MM.1S (cell line): ENCODE measurements around the gene PRDM7.

Experiments used
- DNase-seq: peaks from one replicate; pipeline ENCODE4 v3.0.0-alpha.2; 2015
- H2AFZ ChIP-seq: fragments of 300-600 bp; sonication (generic); 2 replicates; pipeline ENCODE4 v1.6.0; 2016; ENCODE audit warnings: antibody characterized with exemption, low read length
- H3F3A ChIP-seq: fragments of 300-600 bp; sonication (generic); 2 replicates; pipeline ENCODE4 v1.6.1; 2016; ENCODE audit warnings: mild to moderate bottlenecking, antibody characterized with exemption, low read length, moderate library complexity, mixed read lengths; ENCODE audit not compliant: insufficient read depth
- H3K27ac ChIP-seq: fragments of 300-600 bp; sonication (generic); 2 replicates; pipeline ENCODE4 v1.5.1; 2016; ENCODE audit warnings: mild to moderate bottlenecking, low read length
- H3K27me3 ChIP-seq: fragments of 300-600 bp; sonication (generic); replicated peaks from 2 replicates; pipeline ENCODE4 v1.6.0; 2016; ENCODE audit warnings: low read length; ENCODE audit not compliant: insufficient read depth
- H3K36me3 ChIP-seq: fragments of 300-600 bp; sonication (generic); replicated peaks from 2 replicates; pipeline ENCODE4 v1.6.1; 2016; ENCODE audit warnings: mild to moderate bottlenecking, low read length, mixed read lengths; ENCODE audit not compliant: insufficient read depth
- H3K4me1 ChIP-seq: fragments of 300-600 bp; sonication (generic); 2 replicates; pipeline ENCODE4 v1.6.1; 2016; ENCODE audit warnings: low read length, mixed read lengths
- H3K4me2 ChIP-seq: fragments of 300-600 bp; sonication (generic); 2 replicates; pipeline ENCODE4 v1.6.0; 2016; ENCODE audit warnings: low read depth, low read length
- H3K4me3 ChIP-seq: fragments of 300-600 bp; sonication (generic); 2 replicates; pipeline ENCODE4 v1.5.1; 2016; ENCODE audit warnings: low read length, mixed read lengths
- H3K79me2 ChIP-seq: fragments of 300-600 bp; sonication (generic); 2 replicates; pipeline ENCODE4 v1.6.1; 2016; ENCODE audit warnings: mixed run types, low read length, mixed read lengths
- H3K9ac ChIP-seq: fragments of 300-600 bp; sonication (generic); 2 replicates; pipeline ENCODE4 v1.6.1; 2016; ENCODE audit warnings: low read length, mixed read lengths
- H3K9me2 ChIP-seq: fragments of 300-600 bp; sonication (generic); replicated peaks from 2 replicates; pipeline ENCODE4 v1.6.1; 2016; ENCODE audit warnings: mild to moderate bottlenecking, low read length, mixed read lengths; ENCODE audit not compliant: insufficient read depth
- H3K9me3 ChIP-seq: fragments of 300-600 bp; sonication (generic); replicated peaks from 2 replicates; pipeline ENCODE4 v1.6.1; 2016; ENCODE audit warnings: mild to moderate bottlenecking, low read length, mixed read lengths; ENCODE audit not compliant: insufficient read depth
- H4K20me1 ChIP-seq: fragments of 300-600 bp; sonication (generic); 2 replicates; pipeline ENCODE4 v1.6.1; 2016; ENCODE audit warnings: mild to moderate bottlenecking, low read length, moderate library complexity, mixed read lengths; ENCODE audit not compliant: insufficient read depth
- EZH2 ChIP-seq: fragments of 300-600 bp; sonication (generic); optimal IDR thresholded peaks from 2 replicates; pipeline ENCODE3; 2017; ENCODE audit warnings: low read depth, mild to moderate bottlenecking, antibody characterized with exemption, low read length, mixed read lengths
- EZH2phosphoT487 ChIP-seq: fragments of 300-600 bp; sonication (generic); IDR thresholded peaks from 2 replicates; pipeline ENCODE4 v1.6.1; 2018; ENCODE audit warnings: antibody characterized with exemption, low read length
- TF ChIP-seq, protein P1 (sequence below): fragments of 300-600 bp; sonication (generic); IDR thresholded peaks from 2 replicates; pipeline ENCODE4 v1.5.1; 2016; ENCODE audit warnings: antibody characterized with exemption, low read length, mixed read lengths

The PRDM7 gene

DNA sequence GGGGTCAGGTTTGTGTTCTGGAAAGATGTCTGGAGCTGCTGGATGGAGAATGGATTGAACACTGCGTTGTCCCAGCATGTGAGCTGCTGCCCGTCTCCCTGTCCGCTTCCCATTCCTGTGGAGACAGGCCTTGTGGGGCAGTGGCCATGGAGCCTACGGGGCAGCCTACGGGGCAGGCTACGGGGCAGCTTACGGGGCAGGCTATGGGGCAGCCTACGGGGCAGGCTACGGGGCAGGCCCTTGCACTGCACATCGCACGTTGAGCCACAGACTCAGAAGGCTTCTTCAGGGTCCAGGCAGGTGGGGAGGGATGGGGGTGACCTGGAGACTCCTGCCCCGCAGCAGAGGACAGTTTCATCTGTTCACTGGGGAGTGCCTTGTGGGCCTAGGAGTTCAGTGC is 48.1 kb downstream of the PRDM7 start:
- TF ChIP-seq EZH2 (no peak), EZH2phosphoT487 (no peak)
- TF ChIP-seq, protein P1, sequence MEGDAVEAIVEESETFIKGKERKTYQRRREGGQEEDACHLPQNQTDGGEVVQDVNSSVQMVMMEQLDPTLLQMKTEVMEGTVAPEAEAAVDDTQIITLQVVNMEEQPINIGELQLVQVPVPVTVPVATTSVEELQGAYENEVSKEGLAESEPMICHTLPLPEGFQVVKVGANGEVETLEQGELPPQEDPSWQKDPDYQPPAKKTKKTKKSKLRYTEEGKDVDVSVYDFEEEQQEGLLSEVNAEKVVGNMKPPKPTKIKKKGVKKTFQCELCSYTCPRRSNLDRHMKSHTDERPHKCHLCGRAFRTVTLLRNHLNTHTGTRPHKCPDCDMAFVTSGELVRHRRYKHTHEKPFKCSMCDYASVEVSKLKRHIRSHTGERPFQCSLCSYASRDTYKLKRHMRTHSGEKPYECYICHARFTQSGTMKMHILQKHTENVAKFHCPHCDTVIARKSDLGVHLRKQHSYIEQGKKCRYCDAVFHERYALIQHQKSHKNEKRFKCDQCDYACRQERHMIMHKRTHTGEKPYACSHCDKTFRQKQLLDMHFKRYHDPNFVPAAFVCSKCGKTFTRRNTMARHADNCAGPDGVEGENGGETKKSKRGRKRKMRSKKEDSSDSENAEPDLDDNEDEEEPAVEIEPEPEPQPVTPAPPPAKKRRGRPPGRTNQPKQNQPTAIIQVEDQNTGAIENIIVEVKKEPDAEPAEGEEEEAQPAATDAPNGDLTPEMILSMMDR = no peak
- Histone ChIP-seq H4K20me1 (no peaks in the 10 kb centered on the region), H3K9ac (no peak overlapping the region), H3K9me2 (no peaks in the 10 kb centered on the region), H3K4me2 (no peak overlapping the region), H3K4me1 (no peaks in the 10 kb centered on the region), H3K27ac (no peak overlapping the region), H3K9me3 (no peaks in the 10 kb centered on the region), H2AFZ (no peak overlapping the region), H3F3A (no peaks in the 10 kb centered on the region), H3K4me3 (no peak overlapping the region), H3K36me3 (no peaks in the 10 kb centered on the region), H3K79me2 (no peaks in the 10 kb centered on the region), H3K27me3 (no peaks in the 10 kb centered on the region)
- DNase-seq = no peak

DNA sequence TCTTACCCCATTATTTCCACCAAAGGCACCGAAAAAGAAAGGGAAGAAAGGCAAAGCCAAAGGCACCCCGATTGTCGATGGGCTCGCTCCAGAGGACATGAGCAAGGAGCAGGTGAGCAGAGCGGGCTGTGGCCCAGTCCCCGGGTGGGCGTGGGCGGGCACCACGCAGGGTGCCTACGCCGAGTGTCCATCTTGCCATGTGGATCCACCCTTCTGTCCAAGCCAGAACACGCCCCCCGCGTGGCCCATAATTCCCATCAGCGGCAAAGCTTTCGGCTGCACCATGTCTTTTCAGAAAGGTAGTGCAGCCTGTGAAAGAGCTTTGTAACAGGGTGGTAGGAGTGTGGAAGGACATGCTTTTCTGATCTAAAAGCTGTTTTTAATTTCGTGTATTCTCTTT is 49.5 kb downstream of the PRDM7 start:
- no peaks in the 10 kb centered on the region for H3K4me1 ChIP-seq
- H3K9me2 ChIP-seq = no peaks in the 10 kb centered on the region
- no peak overlapping the region for H3K4me2 ChIP-seq
- no peak overlapping the region for H3K9ac ChIP-seq
- H3K27me3 ChIP-seq = no peaks in the 10 kb centered on the region
- no peaks in the 10 kb centered on the region for H4K20me1 ChIP-seq
- TF ChIP-seq EZH2phosphoT487 (no peak), EZH2 (no peak)
- TF ChIP-seq, protein P1 = no peak
- H3K79me2 ChIP-seq = no peaks in the 10 kb centered on the region
- H2AFZ ChIP-seq = no peak overlapping the region
- no peak for DNase-seq
- H3K27ac ChIP-seq = no peak overlapping the region
- H3K4me3 ChIP-seq = no peak overlapping the region
- H3F3A ChIP-seq = no peaks in the 10 kb centered on the region
- H3K9me3 ChIP-seq = no peaks in the 10 kb centered on the region
- no peaks in the 10 kb centered on the region for H3K36me3 ChIP-seq

DNA sequence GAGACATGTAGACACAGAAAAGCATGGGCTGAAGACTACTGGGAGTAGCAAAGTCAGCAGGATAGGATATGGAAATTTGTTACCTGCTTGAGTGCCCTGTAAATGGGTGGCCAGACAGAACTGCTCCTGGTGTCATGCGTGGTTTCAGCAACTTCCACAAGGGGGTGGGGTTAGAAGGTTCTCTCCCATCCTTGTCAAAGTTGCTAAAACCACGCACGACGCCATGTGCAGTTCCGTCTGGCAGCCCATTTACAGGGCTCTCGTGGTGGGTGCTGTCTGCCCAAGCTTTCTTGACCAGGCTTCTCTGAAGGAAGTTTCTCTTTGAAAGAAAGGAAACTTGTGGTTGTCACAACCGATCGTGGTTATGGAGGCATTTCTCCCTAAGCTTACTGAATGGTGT is 51.0 kb downstream of the PRDM7 start:
- Histone ChIP-seq H4K20me1 (no peaks in the 10 kb centered on the region), H3K9me2 (no peaks in the 10 kb centered on the region), H3K27me3 (no peaks in the 10 kb centered on the region), H3K36me3 (no peaks in the 10 kb centered on the region), H3K27ac (no peak overlapping the region), H3K79me2 (no peaks in the 10 kb centered on the region), H3F3A (no peaks in the 10 kb centered on the region), H3K4me3 (no peak overlapping the region), H2AFZ (no peak overlapping the region), H3K4me2 (no peak overlapping the region), H3K9ac (no peak overlapping the region), H3K4me1 (0 out of 2 replicates have a peak, but pooled peaks cover 5% of the 10 kb centered on the region), H3K9me3 (no peaks in the 10 kb centered on the region)
- TF ChIP-seq EZH2 (no peak), EZH2phosphoT487 (no peak)
- TF ChIP-seq, protein P1 = no peak
- DNase-seq = no peak
